ENCODE data around the gene TMEM61.

Gene TMEM61

DNA sequence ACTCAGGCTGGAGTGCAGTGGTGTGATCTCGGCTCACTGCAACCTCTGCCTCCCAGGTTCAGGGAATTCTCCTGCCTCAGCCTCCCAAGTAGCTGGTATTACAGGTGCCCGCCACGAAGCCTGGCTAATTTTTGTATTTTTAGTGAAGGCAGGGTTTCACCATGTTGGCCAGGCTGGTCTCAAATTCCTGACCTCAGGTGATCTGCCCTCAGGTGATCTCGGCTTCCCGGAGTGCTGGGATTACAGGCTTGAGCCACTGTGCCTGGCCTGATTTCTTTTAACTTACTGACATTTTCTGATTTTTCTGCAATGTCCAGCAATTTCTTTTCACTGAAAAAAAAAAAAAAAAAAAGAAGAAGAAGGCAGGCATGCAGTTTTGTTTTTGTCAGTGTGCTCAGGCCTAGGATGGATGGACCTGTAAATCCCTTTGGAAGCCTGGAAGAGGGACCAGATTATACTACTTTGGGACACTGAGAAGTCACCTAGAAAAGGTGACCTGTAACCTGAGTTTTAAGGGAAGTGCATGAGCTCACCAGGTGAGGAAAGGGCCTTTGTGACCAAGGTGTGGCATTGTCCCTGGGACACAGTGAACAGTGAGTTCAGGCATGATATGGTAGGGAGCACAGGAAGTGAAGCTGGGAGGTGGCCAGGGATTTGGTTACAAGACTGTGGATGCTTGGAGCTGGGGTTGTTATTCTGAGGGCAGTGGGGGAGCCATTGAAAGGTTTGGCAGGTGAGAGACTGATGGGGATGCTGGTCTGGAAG is 2.7 kb upstream of the TMEM61 start:
- no peak for DNase-seq (ENCODE audit: low read depth in 2 of 2)
- H3K4me3 ChIP-seq (replicated peaks in 1 of 2; ENCODE audit: low read depth in 2 of 2, low read length in 2 of 2), result no peak overlapping the region
- TF ChIP-seq, protein P1, sequence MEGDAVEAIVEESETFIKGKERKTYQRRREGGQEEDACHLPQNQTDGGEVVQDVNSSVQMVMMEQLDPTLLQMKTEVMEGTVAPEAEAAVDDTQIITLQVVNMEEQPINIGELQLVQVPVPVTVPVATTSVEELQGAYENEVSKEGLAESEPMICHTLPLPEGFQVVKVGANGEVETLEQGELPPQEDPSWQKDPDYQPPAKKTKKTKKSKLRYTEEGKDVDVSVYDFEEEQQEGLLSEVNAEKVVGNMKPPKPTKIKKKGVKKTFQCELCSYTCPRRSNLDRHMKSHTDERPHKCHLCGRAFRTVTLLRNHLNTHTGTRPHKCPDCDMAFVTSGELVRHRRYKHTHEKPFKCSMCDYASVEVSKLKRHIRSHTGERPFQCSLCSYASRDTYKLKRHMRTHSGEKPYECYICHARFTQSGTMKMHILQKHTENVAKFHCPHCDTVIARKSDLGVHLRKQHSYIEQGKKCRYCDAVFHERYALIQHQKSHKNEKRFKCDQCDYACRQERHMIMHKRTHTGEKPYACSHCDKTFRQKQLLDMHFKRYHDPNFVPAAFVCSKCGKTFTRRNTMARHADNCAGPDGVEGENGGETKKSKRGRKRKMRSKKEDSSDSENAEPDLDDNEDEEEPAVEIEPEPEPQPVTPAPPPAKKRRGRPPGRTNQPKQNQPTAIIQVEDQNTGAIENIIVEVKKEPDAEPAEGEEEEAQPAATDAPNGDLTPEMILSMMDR (IDR thresholded peaks at IDR 0.05; ENCODE audit: low read depth, low read length), result no peak

DNA sequence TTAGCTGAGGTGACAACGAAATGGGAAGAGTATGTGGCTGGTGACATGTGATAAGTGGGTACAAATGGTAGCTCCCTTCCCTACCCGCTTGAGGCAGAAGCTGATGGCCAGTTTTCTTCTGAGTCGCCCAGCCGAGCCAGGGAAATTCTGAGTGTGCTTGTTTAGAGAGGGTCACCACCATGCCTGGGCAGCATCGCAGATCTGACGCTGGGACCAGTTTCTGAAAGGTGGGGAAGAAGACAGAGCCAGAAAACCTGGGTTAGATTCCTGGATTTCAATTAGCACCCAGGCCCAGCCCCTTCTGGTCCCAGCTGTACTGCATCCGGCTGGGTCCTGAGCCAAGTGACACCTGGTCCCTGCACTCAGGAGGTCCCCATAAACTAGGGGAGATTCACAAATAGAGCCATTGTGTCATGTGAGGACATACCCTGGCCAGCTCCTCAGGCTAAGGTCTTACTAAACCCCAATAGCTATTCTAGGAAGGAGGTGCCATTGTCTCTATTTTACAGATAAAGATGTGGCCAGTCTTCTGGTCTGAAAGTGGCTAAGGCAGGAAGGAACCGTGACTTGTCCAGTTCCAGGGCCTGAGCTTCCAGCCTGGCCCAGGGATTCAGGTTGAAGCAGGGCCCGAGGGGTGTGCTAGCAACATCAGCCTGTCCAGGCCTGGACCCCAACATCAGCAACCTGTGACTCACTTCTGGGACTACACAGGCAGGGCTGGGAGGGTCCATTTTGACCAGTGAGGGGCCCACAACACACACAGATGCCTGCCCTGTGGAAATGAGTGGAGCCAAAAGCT is 1.7 kb upstream of the TMEM61 start:
- no peak for DNase-seq (ENCODE audit: low read depth in 2 of 2)
- no peak overlapping the region for H3K4me3 ChIP-seq (replicated peaks in 1 of 2; ENCODE audit: low read depth in 2 of 2, low read length in 2 of 2)
- TF ChIP-seq, protein P1 (IDR thresholded peaks at IDR 0.05; ENCODE audit: low read depth, low read length), result no peak

DNA sequence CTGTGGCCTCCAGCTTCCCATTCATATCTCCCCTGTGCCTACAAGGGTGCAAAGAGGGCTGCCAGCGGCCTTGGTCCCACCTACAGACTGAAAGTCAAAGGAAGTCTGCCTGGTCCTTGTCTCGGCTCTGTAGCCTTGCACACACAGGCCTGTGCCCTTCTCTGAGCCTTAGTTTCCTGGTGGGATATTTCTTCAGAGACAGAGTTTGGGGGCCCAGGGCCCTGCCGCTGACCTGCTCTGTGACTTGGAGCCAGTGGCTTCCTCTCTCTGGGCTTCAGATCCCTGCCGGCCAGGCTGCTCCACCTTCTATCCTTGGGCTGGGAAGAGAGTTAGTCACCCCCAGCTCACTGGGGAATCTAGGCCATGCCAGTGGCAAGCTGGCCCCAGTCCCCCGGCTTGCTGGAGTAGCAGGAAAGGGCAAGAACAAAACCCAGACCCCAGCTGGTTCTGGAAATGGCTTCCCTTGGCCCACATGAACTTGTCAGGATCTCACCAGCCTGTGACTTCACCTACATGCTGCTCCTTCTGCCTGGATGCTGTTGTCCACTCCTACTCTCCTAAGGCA is 1.0 kb upstream of the TMEM61 start:
- DNase-seq (ENCODE audit: low read depth in 2 of 2), result no peak
- no peak overlapping the region for H3K4me3 ChIP-seq (replicated peaks in 1 of 2; ENCODE audit: low read depth in 2 of 2, low read length in 2 of 2)
- TF ChIP-seq, protein P1 (IDR thresholded peaks at IDR 0.05; ENCODE audit: low read depth, low read length), result no peak

DNA sequence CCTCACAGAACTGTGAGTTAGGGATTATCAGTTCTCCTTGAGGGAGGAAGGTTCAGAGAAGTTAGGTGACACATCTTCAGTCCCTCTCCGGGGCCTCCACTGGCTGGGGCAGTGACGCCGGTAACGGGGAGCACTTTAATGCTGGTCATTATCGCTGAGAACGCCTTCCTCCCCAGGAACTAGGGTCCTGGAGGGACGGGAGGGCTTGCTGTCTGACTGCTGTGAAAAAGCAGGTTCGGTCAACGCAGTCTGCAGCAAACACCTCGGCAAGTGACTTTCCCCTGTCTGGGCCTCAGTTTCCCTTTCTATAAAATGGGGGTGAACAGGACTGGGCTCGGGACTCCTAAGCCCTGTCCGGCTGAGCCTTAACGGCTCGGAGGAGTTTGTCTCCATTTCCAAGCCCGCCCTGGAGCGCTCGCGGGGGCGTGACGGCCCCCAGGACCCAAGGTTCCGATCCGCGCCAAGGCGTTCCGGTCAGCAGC is 341 bp upstream of the TMEM61 start:
- H3K4me3 ChIP-seq (replicated peaks in 1 of 2; ENCODE audit: low read depth in 2 of 2, low read length in 2 of 2), result peak overlapping the region; percentile 26 to 35
- DNase-seq (ENCODE audit: low read depth in 2 of 2), result no peak
- TF ChIP-seq, protein P1 (IDR thresholded peaks at IDR 0.05; ENCODE audit: low read depth, low read length), result no peak

DNA sequence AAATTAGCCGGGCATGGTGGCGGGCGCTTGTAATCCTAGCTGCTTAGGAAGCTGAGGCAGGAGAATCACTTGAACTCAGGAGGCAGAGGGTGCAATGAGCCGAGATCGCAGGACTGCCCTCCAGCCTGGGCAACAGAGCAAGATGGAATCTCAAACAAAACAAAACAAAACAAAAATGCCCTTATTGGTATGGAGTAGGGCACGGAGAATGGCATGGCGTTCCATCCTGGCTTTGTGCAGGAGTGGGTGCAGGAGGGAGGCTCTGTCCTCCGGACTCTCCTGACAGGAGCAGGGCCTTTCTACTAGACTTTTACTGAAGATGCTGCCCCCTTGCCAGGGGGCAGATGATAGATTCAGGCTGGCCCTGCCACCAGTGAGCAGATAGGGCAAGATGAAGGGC is 1.0 kb downstream of the TMEM61 start:
- no peak overlapping the region for H3K4me3 ChIP-seq (replicated peaks in 1 of 2; ENCODE audit: low read depth in 2 of 2, low read length in 2 of 2)
- TF ChIP-seq, protein P1 (IDR thresholded peaks at IDR 0.05; ENCODE audit: low read depth, low read length), result no peak
- no peak for DNase-seq (ENCODE audit: low read depth in 2 of 2)

DNA sequence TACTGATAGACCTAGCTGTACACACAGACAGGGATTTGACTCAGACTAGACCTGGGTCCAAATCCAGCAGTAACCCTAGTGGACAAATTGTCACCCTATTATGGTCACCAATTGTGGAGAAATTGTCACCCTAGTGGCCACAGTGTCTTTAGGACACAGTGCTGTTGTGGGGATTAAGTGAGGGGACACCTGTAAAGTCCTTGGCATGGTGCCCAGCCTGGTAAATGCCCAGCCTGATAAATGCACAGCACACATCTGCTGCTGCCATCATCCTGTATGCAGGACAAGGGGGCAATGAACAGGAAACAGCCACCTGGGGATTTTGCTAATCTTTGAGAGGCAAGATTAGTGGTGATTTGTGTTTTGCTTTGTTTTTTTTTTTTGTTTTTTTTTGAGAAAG is 2.3 kb downstream of the TMEM61 start:
- no peak for DNase-seq (ENCODE audit: low read depth in 2 of 2)
- TF ChIP-seq, protein P1 (IDR thresholded peaks at IDR 0.05; ENCODE audit: low read depth, low read length), result no peak
- H3K4me3 ChIP-seq (replicated peaks in 1 of 2; ENCODE audit: low read depth in 2 of 2, low read length in 2 of 2), result no peak overlapping the region
